Measurements from ENCODE around the gene EPHB2.

EPHB2 gene

GRCh38 chr1:22860883-22861385 lies 150.3 kb downstream of the EPHB2 start:
- no peak for DNase-seq (ENCODE audit: low read depth)

DNA sequence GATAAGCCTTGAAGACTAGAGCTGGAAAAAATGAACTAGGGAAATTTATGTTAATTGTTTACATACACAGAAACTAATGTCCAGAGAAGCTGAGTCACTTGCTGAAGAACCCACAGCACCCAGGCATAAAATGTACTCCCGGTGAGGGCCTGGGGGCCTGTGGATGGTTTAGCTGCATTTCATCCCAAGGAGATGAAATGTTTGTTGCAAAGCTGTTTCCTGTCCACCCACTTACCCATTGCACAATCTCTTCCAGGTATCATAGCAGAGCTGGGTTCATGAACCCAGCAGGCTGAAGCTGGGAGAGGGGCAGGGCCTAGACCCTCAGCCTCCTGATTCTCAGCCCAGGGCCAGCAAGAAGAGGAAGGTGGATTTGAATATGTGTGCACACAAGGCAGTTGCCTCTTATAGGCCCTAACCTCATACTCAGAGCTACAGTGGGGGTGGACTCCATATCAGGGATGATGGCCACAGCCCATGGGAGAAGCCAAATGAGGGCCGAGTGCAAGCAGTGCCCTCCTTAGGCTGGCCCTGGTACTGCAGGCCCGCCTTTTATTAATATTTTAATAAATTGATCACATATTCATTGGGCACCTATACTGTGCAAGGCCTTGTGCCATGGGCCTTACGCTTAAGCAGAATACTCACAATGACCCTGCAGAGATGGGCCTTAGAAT lies 151.3 kb downstream of the EPHB2 start:
- no peak for DNase-seq (ENCODE audit: low read depth)

DNA sequence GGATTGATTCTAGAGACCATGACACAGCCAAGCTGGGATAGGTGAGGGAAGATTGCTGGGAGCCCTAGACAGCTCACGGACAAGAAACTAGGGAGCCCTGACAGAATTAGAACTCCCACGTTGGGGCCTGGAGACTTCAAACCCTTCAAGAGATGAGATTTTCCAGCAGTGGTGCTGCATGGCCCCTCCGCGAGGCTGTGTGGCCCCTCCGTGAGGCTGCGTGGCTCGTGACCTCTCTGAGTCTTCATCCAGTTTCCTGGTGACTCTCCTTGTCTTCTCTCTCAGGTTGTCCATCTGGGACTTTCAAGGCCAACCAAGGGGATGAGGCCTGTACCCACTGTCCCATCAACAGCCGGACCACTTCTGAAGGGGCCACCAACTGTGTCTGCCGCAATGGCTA lies 152.1 kb downstream of the EPHB2 start:
- DNase-seq (ENCODE audit: low read depth), result no peak

GRCh38 chr1:22863766-22864165 lies 153.1 kb downstream of the EPHB2 start:
- no peak for DNase-seq (ENCODE audit: low read depth)

DNA sequence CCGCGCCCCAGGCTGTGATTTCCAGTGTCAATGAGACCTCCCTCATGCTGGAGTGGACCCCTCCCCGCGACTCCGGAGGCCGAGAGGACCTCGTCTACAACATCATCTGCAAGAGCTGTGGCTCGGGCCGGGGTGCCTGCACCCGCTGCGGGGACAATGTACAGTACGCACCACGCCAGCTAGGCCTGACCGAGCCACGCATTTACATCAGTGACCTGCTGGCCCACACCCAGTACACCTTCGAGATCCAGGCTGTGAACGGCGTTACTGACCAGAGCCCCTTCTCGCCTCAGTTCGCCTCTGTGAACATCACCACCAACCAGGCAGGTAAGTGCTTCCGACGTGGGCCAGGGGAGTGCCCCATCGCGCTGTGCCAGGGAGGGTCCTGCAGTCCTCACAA lies 154.2 kb downstream of the EPHB2 start:
- DNase-seq (ENCODE audit: low read depth), result no peak

- no peak for DNase-seq (ENCODE audit: low read depth)
Observed at GRCh38 chr1:22865736-22866135, 155.1 kb downstream of the EPHB2 start.

GRCh38 chr1:22866868-22867267 lies 156.2 kb downstream of the EPHB2 start:
- no peak for DNase-seq (ENCODE audit: low read depth)

GRCh38 chr1:22868331-22868730 lies 157.7 kb downstream of the EPHB2 start:
- DNase-seq (ENCODE audit: low read depth), result no peak

GRCh38 chr1:22869325-22869724 lies 158.7 kb downstream of the EPHB2 start:
- no peak for DNase-seq (ENCODE audit: low read depth)

DNA sequence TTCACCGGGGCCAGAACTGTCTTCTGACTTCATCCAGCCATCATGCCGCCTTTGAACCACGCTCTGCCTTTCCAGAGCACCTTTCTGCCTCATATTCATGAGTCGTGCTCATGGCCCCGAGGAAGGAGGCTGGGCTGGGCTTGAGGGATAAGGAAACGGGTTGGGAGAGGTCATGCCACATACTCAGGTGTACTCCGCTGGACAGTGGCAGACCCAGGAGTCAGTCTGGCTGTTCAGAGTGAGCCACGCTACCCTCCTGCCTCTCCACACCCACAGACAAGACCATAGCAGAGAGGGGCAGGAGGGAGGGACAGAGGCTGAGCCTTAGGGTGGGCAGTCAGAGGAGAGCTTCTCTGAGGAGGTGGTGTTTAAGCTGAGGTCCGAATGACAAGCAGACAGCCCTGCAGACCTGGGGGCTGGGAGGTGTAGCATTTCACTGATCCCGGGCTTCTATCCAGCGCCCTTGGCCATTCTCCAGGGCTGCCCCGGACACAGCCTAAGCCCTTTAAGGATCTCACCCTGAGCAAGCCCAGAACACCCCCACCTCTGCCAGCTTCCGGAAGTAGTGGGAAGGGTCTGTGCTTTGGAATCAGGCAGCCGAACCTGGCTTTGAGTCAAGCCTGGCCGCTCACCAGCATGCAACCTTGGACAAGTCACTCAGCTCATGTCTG lies 159.7 kb downstream of the EPHB2 start:
- no peak for DNase-seq (ENCODE audit: low read depth)

DNA sequence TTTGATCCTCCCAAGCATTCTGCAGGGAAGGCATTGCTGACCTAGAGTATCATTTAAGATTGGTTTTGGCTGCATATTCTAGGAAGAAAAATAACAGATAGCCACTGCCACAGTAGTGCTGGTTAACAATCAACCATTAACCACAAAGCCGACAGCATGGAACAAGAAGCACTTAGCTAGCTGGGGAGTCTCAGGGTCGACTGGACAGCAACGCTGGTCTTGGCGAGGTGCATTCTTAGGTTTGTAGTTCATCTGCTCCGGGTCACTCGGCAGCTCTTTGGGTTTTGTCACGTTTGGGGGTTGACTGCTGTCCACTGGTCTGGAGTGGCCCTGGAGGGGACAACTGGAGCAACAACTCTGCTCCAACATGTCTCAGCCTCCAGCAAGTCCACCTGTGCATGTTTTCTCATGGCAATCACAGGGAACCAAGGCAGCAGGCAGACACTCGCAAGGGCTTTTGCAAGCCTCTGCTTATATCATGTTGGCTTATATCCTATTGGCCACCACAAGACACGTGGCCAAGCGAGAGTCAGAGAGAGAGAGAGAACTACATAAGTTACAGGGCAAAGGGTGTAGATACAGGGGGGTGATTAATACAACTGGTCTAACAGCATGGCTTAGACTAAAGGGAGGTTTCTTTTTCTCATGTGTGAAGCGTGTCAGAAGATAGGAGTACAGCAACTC lies 162.5 kb downstream of the EPHB2 start:
- no peak for DNase-seq (ENCODE audit: low read depth)

DNA sequence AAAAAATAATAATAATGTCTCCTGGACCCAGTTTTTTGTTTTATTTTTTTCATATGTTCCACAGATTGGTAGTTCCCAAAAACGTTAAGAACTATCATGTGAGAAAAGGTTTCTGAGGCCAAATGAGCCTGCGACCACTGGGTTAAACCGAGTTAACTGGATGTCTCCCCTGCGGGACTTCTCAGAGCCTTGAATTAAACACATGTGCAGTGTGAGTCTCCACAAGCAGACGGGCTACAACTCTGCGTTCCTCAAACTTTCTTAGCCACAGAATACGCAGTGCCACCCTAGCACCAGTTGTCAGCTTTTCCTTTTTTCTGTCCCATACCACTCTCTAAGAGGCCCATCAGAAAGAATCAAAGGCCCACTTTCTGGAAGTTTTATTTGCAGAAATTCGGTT lies 164.1 kb downstream of the EPHB2 start:
- DNase-seq (ENCODE audit: low read depth), result no peak

- no peak for DNase-seq (ENCODE audit: low read depth)
Observed at GRCh38 chr1:22875241-22875640, 164.6 kb downstream of the EPHB2 start.

GRCh38 chr1:22875841-22876240 lies 165.2 kb downstream of the EPHB2 start:
- DNase-seq (ENCODE audit: low read depth), result no peak

DNA sequence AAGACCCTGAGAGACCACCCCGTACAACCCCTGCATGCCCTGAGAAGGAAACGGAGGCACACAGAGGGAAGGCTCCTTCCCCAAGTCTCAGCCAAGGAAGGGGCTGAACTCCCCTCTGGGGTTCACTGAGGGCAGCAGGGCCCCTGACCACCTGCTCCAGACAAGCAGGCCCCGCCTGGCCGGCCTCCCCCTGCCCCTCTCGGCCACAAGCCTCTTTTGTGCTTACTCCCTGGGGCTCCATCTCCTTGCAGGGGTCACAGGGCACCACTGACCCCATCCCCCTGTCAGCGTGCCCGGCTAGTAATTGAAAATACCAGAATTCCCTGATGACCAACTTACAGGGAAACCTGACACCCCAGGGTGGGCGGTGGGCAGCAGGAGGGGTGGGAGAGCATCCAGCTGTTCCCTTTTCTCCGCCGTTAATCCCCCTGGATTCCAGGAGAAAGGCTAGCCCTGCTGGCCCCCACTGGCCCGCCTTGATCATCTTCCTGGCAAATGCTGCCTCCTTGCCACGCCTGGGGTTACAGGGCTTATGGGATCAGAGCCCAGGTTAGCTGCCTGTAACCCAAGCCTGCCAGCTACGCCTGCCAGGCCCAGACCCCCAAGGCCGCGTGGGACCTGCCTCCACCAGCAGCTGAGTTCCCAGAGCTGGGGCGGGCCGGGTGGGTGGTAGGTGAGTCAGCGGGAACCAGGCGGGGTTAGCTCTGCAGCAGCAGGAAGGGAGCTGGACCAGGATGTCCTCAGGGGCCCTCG lies 165.9 kb downstream of the EPHB2 start:
- DNase-seq (ENCODE audit: low read depth), result peak; percentile 73

DNA sequence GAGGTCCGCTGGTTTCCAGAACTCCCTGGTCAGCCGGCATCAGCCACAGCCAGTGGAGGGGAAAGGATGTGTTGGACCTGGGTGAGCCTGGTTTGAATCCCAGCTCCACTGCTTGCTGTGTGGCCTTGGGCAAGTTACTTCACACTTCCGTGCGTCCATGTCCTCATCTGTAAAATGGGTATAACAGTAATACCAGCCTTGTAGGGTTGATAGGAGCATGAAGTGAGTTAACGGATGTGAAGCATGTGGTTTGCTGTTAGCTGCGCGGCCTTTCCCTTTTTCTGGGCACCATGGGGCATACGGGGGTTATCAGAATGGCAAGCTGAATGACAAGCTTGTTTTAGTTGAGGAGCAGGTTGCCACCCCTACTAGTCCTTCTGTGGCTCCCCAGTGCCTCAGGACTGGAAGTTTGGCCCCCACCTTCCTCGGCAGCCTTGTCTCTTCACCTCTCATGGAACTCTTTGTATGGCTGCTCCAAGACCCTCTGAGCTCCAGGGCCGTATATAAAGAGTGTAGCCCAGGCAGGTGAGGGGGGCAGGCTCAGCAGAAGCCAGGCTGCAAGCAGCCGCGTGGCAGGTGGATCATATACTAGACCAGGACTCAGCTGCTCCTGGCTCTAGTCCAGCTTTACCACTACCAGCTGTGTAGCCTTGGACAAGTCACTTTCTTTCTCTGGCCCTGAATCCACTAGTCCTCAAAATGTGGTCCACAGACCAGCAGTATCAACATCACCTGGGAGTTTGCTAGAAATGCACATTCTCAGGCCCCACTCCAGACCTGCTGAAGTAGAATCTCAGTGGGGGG lies 166.7 kb downstream of the EPHB2 start:
- no peak for DNase-seq (ENCODE audit: low read depth)

DNA sequence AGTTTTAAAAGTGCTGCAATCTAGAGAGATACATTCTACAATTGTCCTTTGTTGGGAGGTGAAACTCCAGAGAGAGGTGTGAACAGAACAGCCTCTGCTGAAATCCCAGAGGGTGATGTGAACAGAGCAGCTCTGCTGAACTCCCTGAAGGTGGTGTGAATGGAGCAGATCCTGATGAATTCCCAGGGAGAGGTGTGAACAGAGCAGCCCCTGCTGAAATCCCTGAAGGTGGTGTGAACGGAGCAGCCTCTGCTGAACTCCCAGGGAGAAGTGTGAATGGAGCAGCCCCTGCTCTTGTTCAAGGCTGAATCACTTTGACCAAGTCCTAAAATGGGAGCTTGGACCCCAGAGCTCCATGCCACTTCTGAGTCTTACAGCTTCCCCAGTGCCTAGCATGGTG lies 167.3 kb downstream of the EPHB2 start:
- no peak for DNase-seq (ENCODE audit: low read depth)

DNA sequence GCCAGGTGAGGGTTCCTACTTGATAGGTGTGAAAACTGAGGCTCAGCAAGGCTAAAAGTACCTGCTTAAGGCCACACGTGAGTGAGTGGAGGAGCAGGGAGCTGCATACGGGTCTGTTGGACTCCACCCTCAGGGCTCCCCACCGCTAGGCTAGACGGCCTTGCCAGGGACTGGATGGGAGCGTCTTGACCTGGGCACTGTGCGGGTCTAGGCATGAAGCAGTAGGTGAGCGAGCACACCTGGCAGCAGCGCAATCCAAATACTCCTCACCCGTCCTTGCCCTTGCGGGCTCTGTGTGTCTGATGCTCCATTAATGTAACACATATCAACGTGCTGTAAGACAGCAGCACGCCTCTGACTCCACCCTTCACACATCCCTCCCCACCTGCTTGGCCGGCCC lies 168.0 kb downstream of the EPHB2 start:
- no peak for DNase-seq (ENCODE audit: low read depth)

- no peak for DNase-seq (ENCODE audit: low read depth)
Observed at GRCh38 chr1:22879445-22879844, 168.8 kb downstream of the EPHB2 start.

- no peak for DNase-seq (ENCODE audit: low read depth)
Observed at GRCh38 chr1:22880174-22880601, 169.5 kb downstream of the EPHB2 start.

DNA sequence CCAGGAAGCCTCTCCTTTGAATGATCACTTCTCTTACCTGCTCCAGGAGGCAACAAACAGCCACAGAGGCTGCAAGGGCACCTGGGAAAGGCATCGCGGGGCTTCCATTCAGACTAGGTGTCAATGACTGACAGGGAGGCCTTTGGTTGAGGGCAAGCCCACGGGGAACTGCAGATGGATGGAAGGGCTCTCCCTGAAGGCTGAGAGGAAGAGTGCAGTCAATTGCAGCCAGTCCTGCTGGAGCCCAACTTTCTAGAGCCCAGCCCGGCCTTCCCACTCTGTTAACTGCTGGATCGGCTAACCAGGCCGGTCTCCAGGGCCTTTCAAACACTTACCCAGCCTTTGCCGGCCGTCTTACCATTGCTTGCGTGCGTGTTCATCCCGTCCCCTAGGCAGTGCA lies 172.8 kb downstream of the EPHB2 start:
- no peak for DNase-seq (ENCODE audit: low read depth)
